Spleen (tissue), 7 donors: ENCODE measurements around the gene LPGAT1.

ENCODE experiments used
- CTCF ChIP-seq, 11 experiments: fragments of 200-600 bp in 7 of 11; fragments of 450-650 bp in 4 of 11; sonication (generic) in 4 of 11; IDR thresholded peaks in 8 of 11; conservative IDR thresholded peaks in 3 of 11; 1 replicate in 7 of 11; 2 replicates in 4 of 11; pipeline versions ENCODE4 v1.4.0 to v1.8.0; 2016 to 2021; ENCODE audit warnings: antibody characterized with exemption in 11 of 11, inconsistent platforms in 4 of 11, mild to moderate bottlenecking in 1 of 11
- POLR2AphosphoS5 ChIP-seq, 3 donors: sonication (generic); formaldehyde crosslinking; IDR thresholded peaks; one replicate each; pipeline ENCODE4 v1.5.1; 2017; ENCODE audit warnings: antibody characterized with exemption in 3 of 3
- donor health status: DM: no; HTN: no; CAD: no; lungs with moderate emphysema.
- donor health status: DM: no; HTN: no; CAD: no.
- donor health status: DM: no; HTN: no; CAD: no.

- TF ChIP-seq CTCF (IDR thresholded peaks at IDR 0.05 in 8 of 11, conservative IDR thresholded peaks at IDR 0.05 in 3 of 11) (no peak), POLR2AphosphoS5 (IDR thresholded peaks at IDR 0.05) (no peak)
Measured at GRCh38 chr1:211729238-211729637, 101.3 kb downstream of the LPGAT1 start.
